Activated CD8-positive, alpha-beta memory T cell treated with anti-CD3 and anti-CD28 coated beads, Interleukin-2, amount 50 U/mL, for 1 hour (primary cell): ENCODE results near the gene DUSP7.

Experiments used
- DNase-seq: peaks from one replicate; pipeline ENCODE4 v3.0.0-alpha.2; 2020; ENCODE audit errors: extremely low read depth

Gene DUSP7

GRCh38 chr3:52067526-52067925 is 11.2 kb upstream of the DUSP7 start:
- no peak for DNase-seq

DNA sequence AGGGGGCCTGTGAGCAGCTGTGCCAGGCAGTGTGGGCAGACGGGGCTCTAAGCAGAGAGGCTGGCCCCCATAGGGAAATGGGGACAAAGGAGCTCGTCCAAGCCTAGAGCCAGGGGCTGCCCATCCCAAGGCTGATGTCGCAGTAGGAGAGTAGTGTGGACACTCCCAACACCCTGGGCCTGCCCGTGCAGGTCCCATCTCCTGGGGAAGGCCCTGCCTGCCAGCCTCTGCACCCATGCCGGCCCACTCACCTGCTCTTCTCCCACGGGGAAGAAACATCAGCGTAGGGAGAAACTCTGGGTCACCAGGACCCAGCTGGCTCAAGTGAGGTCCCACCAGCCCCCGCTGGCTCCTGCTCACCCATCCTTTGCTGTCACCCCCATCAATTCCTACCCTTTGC is 10.7 kb upstream of the DUSP7 start:
- DNase-seq, result no peak

- no peak for DNase-seq
Measured at GRCh38 chr3:52065264-52065756, 8.9 kb upstream of the DUSP7 start.

- no peak for DNase-seq
Measured at GRCh38 chr3:52064561-52064960, 8.2 kb upstream of the DUSP7 start.

GRCh38 chr3:52063026-52063723 is 6.8 kb upstream of the DUSP7 start:
- DNase-seq, result no peak

- no peak for DNase-seq
Measured at GRCh38 chr3:52062505-52062904, 6.1 kb upstream of the DUSP7 start.

- DNase-seq, result no peak
Measured at GRCh38 chr3:52061121-52061910, 4.9 kb upstream of the DUSP7 start.

- DNase-seq, result no peak
Measured at GRCh38 chr3:52059781-52060180, 3.4 kb upstream of the DUSP7 start.

DNA sequence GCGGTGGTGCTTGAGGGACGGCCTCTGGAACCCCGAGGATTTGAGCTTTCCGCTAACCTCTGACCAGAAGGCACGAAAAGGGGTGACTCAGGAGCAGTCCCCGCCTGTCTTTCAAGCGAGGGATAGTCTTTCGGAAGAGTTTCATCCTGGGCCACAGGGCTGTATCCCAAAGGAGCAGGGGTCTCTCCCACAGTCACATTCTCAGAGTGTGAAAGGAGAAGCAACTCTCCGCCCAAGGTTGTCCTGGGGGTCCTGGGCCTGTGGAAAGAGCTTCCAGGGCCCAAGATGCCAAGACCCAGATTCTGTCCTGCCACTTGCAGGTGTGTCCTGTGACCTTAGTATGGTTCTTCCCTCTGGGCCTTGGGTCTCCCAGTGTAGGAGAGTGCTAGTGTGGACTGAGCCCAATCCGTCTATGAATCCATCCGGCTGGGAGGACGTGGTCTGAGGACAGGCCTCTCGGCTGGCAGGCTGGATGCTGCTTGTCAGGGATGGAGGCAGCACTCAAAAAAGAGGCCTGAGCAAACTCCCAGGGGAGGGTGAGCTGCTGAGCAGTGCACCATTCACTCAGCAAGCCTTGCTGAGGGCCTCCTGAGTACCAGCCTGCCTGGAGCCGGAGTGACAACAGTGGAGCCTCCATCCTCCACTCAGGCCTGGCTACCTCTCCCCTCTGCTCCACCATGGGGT is 1.6 kb upstream of the DUSP7 start:
- DNase-seq, result no peak

- peak; percentile 97 for DNase-seq
Measured at GRCh38 chr3:52056968-52057811, 819 bp upstream of the DUSP7 start.

DNA sequence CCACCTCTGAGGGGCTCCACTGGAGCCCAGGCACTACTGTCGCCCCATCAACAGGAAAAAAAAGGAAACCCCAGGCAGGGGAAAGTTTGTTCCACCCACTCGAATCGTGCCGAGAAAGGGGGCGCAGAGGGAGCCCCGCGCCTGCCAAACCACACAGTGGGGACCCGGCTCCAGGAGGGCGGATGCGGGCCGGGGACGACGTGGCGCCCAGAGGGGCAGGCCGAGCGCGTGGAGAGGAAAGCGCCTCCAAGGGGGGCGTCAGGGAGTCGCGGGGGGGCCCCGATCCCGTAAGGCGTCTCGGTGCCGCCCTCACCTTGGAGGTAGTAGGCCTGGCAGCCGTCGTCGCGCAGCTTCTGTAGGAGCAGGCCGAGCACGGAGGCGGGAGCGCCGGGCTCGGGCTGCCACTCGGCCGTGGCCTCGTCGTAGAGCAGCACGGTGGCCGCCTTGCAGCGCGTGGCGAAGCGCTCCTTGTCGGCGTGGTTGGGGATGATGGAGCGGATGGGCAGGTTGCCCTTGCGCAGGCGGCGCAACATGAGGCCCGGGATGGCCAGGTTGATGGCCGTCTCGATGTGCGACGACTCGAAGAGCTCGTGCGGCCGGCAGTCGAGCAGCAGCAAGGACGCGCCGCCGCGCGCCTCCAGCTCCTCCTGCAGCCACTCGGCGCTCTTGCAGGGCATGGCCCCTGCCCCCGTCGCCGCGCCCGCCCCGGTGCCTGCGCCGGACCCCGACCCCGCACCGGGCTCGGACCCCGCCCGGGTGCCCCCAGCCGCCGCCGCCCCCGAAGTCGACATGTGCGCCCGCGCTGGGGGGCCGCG is 627 bp downstream of the DUSP7 start:
- no peak for DNase-seq

DNA sequence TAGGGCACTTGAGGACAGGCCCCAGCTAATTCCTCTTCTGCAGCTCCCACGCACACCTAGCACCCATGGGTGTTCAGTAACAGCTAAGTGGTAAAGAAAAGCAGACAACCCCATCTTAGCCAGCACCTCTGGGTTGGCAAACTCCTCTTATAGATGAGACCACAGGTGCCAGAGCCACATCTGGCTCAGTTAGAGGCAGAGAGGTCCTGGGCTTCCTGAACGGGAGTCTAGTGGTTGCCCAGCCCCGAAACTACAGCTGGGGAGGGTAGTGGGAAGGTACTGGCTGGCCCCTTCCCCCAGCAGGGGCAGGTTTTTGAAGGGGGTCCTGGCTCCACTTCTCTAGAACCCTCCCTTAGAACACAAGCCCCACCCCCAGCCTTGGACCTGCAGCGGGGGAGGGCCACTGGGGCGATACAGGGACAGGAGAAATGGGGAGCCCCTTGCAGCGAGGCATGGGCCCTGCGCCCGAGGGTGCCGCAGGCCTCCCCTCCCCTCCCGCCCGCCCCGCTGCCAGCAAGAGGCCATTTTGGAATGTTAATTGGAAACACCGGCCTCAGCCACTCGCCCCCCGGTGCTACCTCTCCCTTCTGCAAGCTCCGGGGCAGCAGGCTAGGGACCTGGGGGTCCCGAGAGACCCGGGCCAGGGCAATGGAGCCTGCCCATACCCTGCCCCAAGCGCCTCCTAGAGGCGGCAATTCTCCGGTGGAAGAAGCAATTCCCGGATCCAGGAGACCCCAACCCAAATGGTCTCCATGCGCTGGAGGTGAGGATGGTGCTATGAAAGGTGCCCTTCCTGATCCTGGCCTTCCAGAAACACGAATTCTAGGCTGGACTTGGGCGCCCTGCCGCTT is 1.5 kb downstream of the DUSP7 start:
- no peak for DNase-seq

DNA sequence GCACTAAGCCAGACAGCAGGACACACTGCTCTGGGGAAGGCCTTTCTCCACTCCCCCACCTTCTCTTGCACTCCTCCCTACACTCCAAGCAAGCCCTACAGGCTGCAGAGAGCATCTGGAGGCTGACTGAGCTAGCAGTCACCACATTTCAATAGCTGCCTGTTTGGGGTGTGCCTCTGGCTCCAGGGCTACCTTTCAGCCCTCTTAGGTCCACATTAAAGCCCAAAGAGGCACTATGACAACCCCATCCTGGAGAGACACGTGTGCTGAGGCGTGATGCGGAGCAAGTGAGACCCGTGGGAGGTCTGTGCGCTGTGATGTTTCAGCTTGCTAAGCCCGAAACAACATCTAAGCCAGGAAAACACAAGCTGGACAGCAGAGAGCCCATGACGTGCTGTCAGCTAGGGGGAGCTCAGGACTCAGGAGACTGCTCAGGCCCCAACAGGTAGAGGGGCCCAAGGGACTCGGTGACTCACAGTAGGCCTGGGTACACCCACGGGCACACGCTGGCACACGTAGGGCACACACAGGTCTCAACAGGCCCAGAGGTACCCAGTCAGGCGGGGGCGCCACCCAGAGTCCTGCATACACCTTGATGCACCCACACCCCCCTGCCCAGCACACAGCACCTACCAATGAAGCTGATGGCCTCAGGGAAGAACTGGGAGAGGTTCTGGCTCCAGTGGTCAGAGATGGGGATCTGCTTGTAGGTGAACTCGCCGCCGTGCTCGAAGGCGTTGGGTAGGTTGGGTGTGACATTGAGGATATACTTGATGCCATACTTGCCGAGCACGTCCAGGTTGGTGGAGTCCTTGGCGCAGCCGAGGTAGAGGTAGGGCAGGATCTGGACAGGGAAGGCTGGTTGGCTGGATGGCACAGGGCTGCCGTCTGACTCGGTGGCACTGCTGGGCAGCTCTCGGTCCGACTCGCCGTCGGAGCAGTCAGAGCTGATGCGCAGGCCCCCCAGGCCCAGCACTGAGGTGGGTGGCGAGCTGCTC is 2.8 kb downstream of the DUSP7 start:
- DNase-seq, result no peak

DNA sequence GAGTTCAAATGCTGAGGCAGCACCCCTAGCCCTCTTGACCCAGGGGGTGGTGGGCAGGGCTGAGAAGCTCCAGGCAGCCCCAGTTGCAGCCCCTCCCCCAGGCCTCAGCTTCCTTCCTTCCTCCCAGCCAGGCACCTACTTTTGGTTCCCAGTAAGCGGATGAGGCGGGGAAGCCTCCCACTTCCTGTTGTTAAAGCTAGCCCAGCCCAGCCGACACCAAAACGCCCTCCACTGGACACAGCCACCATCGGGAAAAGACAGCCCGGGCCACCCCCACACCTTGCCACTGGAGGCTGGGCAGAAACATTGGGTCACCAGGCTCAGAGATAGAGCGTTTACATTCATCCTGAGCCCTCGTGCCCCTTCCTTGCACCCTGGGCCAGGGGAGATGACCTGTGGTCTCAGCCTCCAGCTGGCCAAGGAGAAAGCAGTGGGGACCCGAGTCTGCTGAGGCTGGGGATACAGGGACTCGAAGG is 3.5 kb downstream of the DUSP7 start:
- DNase-seq, result no peak

DNA sequence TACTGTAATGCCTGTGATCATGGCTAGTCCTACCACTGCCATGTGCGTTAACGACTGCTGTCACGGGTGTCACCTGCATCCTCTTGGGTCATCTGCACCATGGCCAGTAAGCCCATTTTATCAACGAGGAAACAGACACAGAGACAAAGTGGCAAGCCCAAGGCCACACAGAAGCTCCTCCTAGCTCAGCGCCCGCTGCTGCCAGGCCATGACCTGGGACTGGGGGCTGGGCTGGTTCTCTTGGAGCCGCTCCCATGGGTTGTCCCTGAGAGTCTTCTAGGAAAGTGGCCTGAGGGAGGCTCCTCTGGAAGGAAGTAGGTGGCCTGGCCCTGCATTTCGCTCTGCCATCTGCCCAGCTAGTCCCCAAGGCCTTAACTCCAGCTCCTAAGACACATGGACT is 4.9 kb downstream of the DUSP7 start:
- no peak for DNase-seq

- DNase-seq, result no peak
Measured at GRCh38 chr3:52050571-52050970, 5.8 kb downstream of the DUSP7 start.

DNA sequence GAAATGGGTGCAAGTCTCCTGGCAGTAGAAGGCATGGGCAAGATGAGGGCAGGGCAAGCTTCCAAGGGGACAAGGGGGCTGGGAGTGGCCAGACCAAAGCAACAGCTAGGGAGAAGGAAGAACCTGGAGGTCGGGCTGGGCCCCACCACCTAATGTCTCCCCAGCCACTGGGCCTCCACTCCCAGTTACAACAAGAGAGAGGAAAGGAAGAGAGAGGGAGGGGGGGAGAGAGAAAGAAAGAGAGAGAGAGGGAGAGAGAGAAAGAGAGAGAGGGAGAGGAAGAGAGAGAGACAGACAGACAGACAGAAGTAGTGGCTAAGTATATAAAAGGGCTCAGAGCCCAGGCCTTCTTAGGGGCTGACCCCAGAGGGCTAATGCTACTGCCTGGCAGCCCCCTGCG is 6.9 kb downstream of the DUSP7 start:
- DNase-seq, result no peak

GRCh38 chr3:52047295-52047960 is 8.9 kb downstream of the DUSP7 start:
- DNase-seq, result no peak
